Heart left ventricle (tissue), 16 donors: Measurements from ENCODE around the gene IL4R. TPM values are rescaled to one million over a fixed set of nuclear protein-coding genes. Genes with fewer than 3 reads are reported as not detected.
"Not testable (repeated sequence)": the region's sequence is repeated elsewhere in the genome, so short reads cannot be mapped to it uniquely, and the experiment has no call there.

Experiments used
- ATAC-seq, 4 donors: fragments of 200-7000 bp; cut with Tn5 transposase; one replicate each; pipeline ENCODE4 v1.9.1; 2020 to 2022; ENCODE audit warnings: moderate library complexity in 4 of 4, mild to moderate bottlenecking in 3 of 4, moderate number of reproducible peaks in 1 of 4
- DNase-seq, 5 donors: peaks; one replicate each; pipeline ENCODE4 v3.0.0-alpha.2; 2020
- H3K27ac ChIP-seq, 12 donors: fragments of 200-600 bp; sonication (generic) in 4 of 12; one replicate each; pipeline versions ENCODE4 v1.5.0 to v1.8.0; 2016 to 2022; ENCODE audit warnings: mild to moderate bottlenecking in 2 of 12
- H3K27me3 ChIP-seq, 9 donors: fragments of 200-600 bp; sonication (generic) in 2 of 9; one replicate each; pipeline versions ENCODE4 v1.5.1 to v1.8.0; 2016 to 2022; ENCODE audit warnings: mild to moderate bottlenecking in 3 of 9
- H3K36me3 ChIP-seq, 9 donors: fragments of 200-600 bp; sonication (generic) in 2 of 9; one replicate each; pipeline versions ENCODE4 v1.5.0 to v1.8.0; 2018 to 2022; ENCODE audit warnings: mild to moderate bottlenecking in 2 of 9
- H3K4me1 ChIP-seq, 12 donors: fragments of 200-600 bp; sonication (generic) in 4 of 12; one replicate each; pipeline versions ENCODE4 v1.5.0 to v1.8.0; 2016 to 2022; ENCODE audit warnings: mild to moderate bottlenecking in 3 of 12
- H3K4me3 ChIP-seq, 12 donors: fragments of 200-600 bp; sonication (generic) in 4 of 12; one replicate each; pipeline versions ENCODE4 v1.5.0 to v1.8.0; 2017 to 2022; ENCODE audit warnings: mild to moderate bottlenecking in 9 of 12, moderate library complexity in 4 of 12
- H3K9me3 ChIP-seq, 12 donors: fragments of 200-600 bp; sonication (generic) in 4 of 12; one replicate each; pipeline versions ENCODE4 v1.5.0 to v1.8.0; 2016 to 2022; ENCODE audit warnings: mild to moderate bottlenecking in 1 of 12
- POLR2A ChIP-seq, 2 donors: fragments of 450-650 bp; IDR thresholded peaks; one replicate each; pipeline ENCODE4 v1.6.1; 2017; ENCODE audit warnings: antibody characterized with exemption in 2 of 2, mild to moderate bottlenecking in 2 of 2, moderate library complexity in 2 of 2
- WGBS, 4 donors: extraction: QIAGEN DNeasy Blood & Tissue Kit in 2 of 4; methylation state at CpG; one replicate each; pipeline versions ENCODE4 v1.1.5 to v1.1.7; 2013 to 2018; 5-methylcytosine and 5-hydroxymethylcytosine counted together
- intact Hi-C, 10 donors: fragments of 100-400 bp; cut with DNase I; formaldehyde crosslinking; loops; one replicate each; pipeline versions ENCODE4 v1.11.1 to v1.14.2; 2022
- polyA plus RNA-seq, 2 donors: library from polyadenylated mRNA; stranded (reverse); fragments of 200-250 nt; gene quantifications; one replicate each; pipeline ENCODE4 v1.2.3, GENCODE V29; 2013
- total RNA-seq, 9 donors: library from RNA; depleted of rRNA in 2 of 9; stranded (reverse); fragments of >200 nt in 2 of 9; fragmentation: NEBNext Ultra II Directional in 3 of 9; extraction: Animal tissue kit (Norgen Biotek cat#: 25700) in 3 of 9; gene quantifications; one replicate each; pipeline versions ENCODE4 v1.1.0 to v1.2.4, GENCODE V29; 2016 to 2023
- TF ChIP-seq, protein P1 (sequence below), 12 donors: fragments of 200-600 bp; sonication (generic) in 4 of 12; IDR thresholded peaks; one replicate each; pipeline versions ENCODE4 v1.5.0 to v1.8.0; 2018 to 2022; ENCODE audit warnings: antibody characterized with exemption in 12 of 12, mild to moderate bottlenecking in 5 of 12
- donor health status: ischemic (EF 13 %, LVEDD 7.1; RV severe dilation, severe dysfunction).
- donor health status: healthy with polysubstance abuse.
- donor health status: DM: no; HTN: yes; CAD: no.
- donor health status: DM: no; HTN: no; CAD: no.
- donor health status: ischemic (EF 25% LVEDD 6.9; RV normal size, moderate dysfunction).
- donor health status: ischemic (EF 25% LVEDD 5.7; RV mildly dilated, moderate dysfunction).
- donor health status: healthy.
- donor health status: DM: yes; HTN: yes; CAD: no.
- donor health status: ischemic (EF 35%, LVEDD 5.7; RV mildly dilated, moderate dysfunction).
- donor health status: nonischemic (EF 11% LVEDD 7.7; RV severe dilation, severe dysfunction).
- donor health status: DM: yes; HTN: yes; CAD: no.
- donor health status: PGD.
- donor health status: ischemic (EF 29% LVEDD 5.4; RV normal size, mild dysfunction).
- donor health status: nonischemic (EF 23%, LVEDD 6.1; RV moderate dilation, normal function).

Gene IL4R
- total and polyA plus RNA-seq, 11 donors = 5.8 to 47.4 (median 8.2) TPM

DNA sequence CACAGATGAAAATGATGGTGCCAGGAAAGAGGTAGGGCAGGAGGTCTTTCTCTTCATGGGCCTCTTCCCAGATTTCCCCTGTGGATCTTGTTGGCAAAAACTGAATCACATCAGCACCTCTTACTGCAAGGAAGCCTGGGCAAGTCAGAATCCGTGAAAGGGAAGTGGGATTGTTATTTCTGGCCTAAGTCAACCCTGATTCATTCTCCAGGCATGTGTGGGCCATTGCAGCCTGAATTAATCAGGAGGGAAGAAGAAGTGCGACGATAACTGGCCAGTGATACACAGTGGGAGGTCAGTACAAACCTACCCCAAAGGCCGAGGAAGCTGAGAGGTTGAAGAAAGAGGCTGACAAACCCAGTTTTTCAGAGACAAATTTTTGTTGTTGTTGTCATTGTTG lies 27.3 kb upstream of the IL4R start:
- intact Hi-C loops = no loop called here
- peaks cover 0 to 34% (median 8%) of the 10 kb centered on the region in 12 donors for H3K4me1 ChIP-seq
- H3K4me3 ChIP-seq = no peak overlapping the region
- peaks cover 0 to 2% (median 0%) of the 10 kb centered on the region in 12 donors for H3K9me3 ChIP-seq
- H3K27me3 ChIP-seq = no peaks in the 10 kb centered on the region
- WGBS, 4 donors = 33 to 46% (median 39%) methylated on average over 4 of the region's 4 CpGs
- DNase-seq = peak in 4 of 5 donors; percentile 30 to 57 (median 36)
- no peaks in the 10 kb centered on the region for H3K36me3 ChIP-seq
- TF ChIP-seq POLR2A (IDR thresholded peaks at IDR 0.05) = no peak
- TF ChIP-seq, protein P1, sequence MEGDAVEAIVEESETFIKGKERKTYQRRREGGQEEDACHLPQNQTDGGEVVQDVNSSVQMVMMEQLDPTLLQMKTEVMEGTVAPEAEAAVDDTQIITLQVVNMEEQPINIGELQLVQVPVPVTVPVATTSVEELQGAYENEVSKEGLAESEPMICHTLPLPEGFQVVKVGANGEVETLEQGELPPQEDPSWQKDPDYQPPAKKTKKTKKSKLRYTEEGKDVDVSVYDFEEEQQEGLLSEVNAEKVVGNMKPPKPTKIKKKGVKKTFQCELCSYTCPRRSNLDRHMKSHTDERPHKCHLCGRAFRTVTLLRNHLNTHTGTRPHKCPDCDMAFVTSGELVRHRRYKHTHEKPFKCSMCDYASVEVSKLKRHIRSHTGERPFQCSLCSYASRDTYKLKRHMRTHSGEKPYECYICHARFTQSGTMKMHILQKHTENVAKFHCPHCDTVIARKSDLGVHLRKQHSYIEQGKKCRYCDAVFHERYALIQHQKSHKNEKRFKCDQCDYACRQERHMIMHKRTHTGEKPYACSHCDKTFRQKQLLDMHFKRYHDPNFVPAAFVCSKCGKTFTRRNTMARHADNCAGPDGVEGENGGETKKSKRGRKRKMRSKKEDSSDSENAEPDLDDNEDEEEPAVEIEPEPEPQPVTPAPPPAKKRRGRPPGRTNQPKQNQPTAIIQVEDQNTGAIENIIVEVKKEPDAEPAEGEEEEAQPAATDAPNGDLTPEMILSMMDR (IDR thresholded peaks at IDR 0.05) = no peak
- peak in 3 of 4 donors; percentile 85 to 94 (median 93) for ATAC-seq
- H3K27ac ChIP-seq = peak overlapping the region in 6 of 12 donors; percentile 14 to 84 (median 52)

DNA sequence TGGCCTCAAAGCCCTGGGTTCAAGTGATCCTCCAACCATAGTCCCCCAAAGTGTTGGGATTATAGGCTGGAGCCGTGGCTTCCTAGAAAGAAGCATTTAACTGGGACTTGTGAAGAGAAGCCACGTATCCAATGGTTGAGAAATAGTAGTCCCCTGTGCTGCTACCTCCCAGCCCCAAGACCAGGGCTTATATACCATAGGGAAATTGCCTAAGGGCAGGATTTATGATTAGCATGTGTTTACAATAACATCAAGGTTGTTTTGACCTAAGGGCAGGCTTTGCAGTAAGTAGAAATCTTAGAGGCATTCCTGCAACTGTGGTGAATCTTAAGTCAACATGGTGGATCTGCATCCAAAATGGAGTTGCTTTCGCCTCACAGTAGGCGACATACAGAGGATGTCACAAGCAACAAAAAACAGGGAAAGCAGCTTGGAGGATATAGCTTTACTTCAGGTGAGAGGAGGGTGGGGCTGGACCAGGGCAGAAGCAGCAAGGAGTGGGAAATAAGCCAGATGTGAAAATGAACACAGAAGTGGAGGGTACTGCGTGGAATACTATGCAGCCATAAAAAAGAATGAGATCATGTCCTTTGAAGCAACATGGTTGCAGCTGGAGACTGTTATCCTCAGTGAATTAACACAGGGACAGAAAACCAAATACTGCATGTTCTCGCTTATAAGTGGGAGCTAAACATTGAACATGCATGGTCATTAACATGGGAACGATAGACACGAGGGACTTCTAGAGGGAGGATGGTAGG lies 26.5 kb upstream of the IL4R start:
- TF ChIP-seq, protein P1 (IDR thresholded peaks at IDR 0.05) = no peak
- TF ChIP-seq POLR2A (IDR thresholded peaks at IDR 0.05) = no peak
- Histone ChIP-seq H3K36me3 (no peaks in the 10 kb centered on the region), H3K4me3 (no peak overlapping the region), H3K27me3 (no peaks in the 10 kb centered on the region), H3K4me1 (peaks cover 0 to 34% (median 8%) of the 10 kb centered on the region in 12 donors), H3K9me3 (peaks cover 0 to 2% (median 0%) of the 10 kb centered on the region in 12 donors), H3K27ac (peak overlapping the region in 5 of 12 donors; percentile 24 to 84 (median 52))
- DNase-seq = no peak
- ATAC-seq = no peak
- WGBS, 4 donors = 96 to 99% (median 96%) methylated on average over 8 of the region's 8 CpGs
- intact Hi-C loops = no loop called here

DNA sequence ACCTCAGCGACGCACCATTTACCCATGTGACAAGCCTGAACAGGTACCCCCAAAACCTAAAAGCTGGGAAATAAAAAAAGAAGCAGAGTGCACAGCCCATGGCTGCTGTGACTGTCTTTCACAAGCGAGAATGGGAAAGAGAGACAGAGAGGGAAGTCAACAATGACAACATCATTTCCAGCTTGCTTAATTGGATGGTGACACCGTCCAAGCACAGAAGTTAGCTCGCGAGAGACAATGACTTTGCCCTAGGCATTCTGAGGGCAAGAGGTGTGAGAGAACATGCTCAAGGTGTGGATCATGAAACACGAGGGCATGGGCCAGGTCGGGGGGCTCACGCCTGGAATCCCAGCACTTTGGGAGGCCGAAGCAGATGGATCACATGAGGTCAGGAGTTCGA lies 25.9 kb upstream of the IL4R start:
- intact Hi-C loops = no loop called here
- TF ChIP-seq, protein P1 (IDR thresholded peaks at IDR 0.05) = no peak
- no peak for TF ChIP-seq POLR2A (IDR thresholded peaks at IDR 0.05)
- Histone ChIP-seq H3K9me3 (peaks cover 0 to 2% (median 0%) of the 10 kb centered on the region in 12 donors), H3K36me3 (no peaks in the 10 kb centered on the region), H3K4me3 (no peak overlapping the region), H3K27ac (peak overlapping the region in 1 of 12 donors; percentile 84), H3K27me3 (no peaks in the 10 kb centered on the region), H3K4me1 (peaks cover 0 to 34% (median 8%) of the 10 kb centered on the region in 12 donors)
- 87 to 91% (median 90%) methylated on average over 11 of the region's 11 CpGs for WGBS, 4 donors
- peak in 2 of 4 donors; percentile 23 to 54 for ATAC-seq
- peak in 1 of 5 donors; percentile 31 for DNase-seq

DNA sequence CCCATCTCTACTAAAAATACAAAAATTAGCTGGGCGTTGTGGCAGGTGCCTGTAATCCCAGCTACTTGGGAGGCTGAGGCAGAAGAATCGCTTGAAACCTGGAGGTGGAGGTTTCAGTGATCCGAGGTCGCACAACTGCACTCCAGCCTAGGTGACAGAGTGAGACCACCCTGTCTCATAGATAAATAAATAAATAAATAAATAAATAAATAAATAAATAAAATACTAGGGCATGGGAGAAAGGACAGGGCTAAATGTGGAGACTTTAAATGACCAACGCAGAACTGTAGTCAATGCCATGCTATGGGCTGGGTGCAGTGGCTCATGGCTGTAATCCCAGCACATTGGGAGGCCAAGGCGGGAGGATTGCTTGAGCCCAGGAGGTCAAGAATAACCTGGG lies 25.5 kb upstream of the IL4R start:
- H3K36me3 ChIP-seq, DNase-seq, H3K27me3 ChIP-seq, intact Hi-C loops, H3K4me3 ChIP-seq, ATAC-seq, H3K9me3 ChIP-seq: not testable (repeated sequence)
- peaks cover 0 to 34% (median 8%) of the 10 kb centered on the region in 12 donors for H3K4me1 ChIP-seq
- 89 to 96% (median 90%) methylated on average over 6 of the region's 6 CpGs for WGBS, 4 donors
- H3K27ac ChIP-seq = peak overlapping the region in 1 of 12 donors; percentile 84
